GM21825 (cell line): ENCODE results near the gene PPOX.
A peak's percentile ranks its signal among the peaks of the same experiment; 100 is the strongest.

Experiments used
- ATAC-seq: cut with Tn5 transposase; IDR thresholded peaks from one replicate; pipeline ENCODE4 v1.9.1; 2021; ENCODE audit warnings: mild to moderate bottlenecking, moderate library complexity; ENCODE audit not compliant: unreplicated experiment

Gene PPOX

DNA sequence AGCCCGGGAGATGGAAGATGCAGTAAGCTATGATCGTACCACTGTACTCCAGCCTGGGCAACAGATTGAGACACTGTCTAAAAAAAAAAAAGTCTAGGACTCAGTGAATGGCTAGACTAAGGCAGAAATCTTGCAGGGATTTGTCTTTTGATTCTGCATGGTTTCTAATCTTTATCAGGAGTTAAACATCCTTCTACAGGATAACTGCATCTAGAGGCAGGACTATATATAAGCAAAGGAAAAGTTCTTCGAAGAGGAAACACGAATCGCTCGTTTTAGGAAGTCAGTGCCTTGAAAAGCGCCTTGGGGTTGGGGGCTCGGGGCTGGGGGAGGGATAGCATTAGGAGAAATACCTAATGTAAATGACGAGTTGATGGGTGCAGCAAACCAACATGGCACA is 13.1 kb upstream of the PPOX start:
- ATAC-seq, result no peak

DNA sequence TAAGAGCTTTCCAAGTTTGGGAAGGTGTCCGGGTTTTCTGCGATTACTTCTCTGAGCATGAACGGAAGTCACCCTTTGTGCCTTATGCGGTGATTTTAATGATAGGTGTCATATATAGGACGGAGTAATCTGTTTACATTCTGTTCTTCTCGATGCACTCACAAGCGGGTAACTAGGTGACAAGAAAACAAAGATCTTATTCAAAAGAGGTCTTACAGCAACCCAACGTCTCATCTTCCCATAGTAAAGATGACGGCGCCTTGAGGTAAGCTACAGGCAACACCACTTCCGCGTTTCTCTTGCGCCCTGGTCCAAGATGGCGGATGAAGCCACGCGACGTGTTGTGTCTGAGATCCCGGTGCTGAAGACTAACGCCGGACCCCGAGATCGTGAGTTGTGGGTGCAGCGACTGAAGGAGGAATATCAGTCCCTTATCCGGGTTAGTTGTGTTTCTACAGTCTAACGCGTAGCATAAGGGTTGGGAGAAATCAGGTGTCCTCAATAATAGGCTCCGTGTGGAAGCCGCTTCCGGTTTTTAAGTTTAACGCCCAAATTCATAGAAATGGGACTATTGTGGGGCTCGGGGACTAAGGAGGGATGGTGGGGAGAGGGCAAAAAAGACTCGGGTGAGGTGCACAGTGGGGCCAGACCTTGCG is 12.4 kb upstream of the PPOX start, which contains the start of gene UFC1:
Gene UFC1, plus strand, starts transcription at position 297 of the 656 bp plus-strand sequence. Its CDS starts 20 bp downstream, at position 317.
- peak; percentile 90 for ATAC-seq

DNA sequence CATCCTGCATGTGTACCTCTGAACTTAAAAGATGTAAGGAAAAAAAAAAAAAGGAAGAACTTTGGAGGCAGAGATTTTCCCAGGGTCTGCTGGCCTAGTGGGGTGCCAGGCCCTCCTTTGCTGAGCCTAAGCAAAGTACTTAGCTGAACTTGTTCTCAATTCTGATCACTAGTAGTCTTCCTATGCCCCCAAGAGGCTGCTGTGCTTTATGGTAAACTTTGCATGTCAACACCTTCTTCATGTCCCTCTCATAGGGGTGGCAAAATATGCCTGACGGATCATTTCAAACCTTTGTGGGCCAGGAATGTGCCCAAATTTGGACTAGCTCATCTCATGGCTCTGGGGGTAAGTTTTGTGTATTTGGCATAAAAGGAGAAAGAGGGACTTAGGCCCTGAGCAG is 8.4 kb upstream of the PPOX start:
- ATAC-seq, result no peak

DNA sequence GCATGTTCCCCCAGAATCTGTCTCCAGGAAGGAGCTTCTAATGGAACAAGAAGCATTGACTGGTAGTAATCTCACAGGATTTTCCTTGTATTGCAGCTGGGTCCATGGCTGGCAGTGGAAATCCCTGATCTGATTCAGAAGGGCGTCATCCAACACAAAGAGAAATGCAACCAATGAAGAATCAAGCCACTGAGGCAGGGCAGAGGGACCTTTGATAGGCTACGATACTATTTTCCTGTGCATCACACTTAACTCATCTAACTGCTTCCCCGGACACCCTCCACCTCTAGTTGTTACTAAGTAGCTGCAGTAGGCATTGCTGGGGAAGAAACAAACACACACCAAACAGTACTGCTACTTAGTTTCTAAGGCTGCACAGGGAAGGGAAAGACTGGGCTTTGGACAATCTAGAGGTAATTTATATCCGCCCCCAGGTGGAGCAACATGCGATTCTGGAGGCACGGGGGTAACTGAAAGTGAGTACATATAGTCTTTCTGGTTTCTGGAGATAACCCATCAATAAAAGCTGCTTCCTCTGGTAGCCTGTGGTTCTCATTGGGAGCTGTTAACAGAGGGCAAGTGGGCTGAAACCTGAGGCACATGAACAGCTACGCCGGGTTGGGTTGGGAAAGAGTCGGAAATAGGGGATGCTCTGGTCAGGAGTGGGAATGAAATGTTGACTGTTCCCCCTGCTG is 7.8 kb upstream of the PPOX start:
- peak; percentile 7 for ATAC-seq

DNA sequence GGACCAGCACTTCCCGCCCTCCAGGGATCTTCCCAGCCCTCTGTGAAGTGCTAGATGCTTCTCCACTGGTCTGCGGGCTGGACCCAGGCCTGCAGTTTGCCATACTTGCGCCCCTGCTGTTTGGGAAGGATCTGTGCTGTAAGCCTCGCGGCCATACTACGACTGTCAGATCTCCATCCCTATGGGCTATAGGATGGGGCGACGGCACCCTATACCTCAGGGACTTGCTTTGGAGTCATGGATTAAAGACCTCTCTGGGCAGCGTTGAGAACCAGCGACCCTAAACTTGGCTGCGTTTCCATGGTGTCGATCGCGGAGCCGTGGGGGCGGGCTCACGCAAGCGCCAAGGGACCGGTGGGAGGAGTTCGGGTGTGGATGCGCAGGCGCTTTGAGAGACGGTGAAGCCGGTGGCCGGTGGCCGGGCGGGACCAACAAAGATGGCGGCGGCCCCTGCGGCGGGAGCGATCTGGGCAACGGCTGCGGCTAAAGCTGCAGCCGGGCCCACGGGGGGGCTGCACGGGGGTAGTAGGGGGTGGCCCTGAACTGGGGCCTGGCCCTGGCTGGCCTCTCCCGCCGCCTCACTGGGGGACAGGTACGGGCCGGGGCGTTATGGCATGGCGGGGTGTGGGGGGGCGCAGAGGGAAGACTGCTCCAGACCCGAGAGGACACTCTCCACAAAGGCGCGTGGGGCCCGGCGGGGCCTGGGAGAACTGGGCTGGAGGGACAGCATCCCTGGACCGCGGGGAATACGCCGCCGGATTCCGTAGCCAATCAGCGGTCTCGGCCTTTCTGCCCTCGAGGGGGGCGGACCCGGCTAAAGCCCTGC is 6.9 kb upstream of the PPOX start, which contains the start of gene USP21:
Gene USP21, plus strand, starts transcription at position 414 of the 826 bp plus-strand sequence. CDS start 1,141 bp downstream, outside the sequence.
- peak; percentile 74 for ATAC-seq

DNA sequence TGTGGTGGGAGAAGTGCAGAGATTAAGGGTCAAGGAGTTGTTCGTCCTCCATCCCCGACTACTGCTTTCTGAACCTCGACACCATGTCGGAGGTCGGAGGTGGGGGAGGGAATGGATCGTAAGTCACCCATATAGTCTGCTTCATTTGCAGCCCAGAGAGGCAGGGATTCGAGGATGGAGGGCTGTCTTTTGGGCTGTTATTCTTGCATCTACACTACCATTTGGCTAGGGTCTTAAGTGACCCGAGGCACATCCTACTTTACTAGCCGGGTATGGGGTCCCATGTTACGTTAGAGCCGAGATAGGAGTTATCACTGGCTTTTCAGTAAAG is 6.3 kb upstream of the PPOX start:
- no peak for ATAC-seq

DNA sequence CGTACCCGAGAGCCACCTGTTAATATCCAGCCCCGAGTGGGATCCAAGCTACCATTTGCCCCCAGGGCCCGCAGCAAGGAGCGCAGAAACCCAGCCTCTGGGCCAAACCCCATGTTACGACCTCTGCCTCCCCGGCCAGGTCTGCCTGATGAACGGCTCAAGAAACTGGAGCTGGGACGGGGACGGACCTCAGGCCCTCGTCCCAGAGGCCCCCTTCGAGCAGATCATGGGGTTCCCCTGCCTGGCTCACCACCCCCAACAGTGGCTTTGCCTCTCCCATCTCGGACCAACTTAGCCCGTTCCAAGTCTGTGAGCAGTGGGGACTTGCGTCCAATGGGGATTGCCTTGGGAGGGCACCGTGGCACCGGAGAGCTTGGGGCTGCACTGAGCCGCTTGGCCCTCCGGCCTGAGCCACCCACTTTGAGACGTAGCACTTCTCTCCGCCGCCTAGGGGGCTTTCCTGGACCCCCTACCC is 5.5 kb upstream of the PPOX start:
- no peak for ATAC-seq

DNA sequence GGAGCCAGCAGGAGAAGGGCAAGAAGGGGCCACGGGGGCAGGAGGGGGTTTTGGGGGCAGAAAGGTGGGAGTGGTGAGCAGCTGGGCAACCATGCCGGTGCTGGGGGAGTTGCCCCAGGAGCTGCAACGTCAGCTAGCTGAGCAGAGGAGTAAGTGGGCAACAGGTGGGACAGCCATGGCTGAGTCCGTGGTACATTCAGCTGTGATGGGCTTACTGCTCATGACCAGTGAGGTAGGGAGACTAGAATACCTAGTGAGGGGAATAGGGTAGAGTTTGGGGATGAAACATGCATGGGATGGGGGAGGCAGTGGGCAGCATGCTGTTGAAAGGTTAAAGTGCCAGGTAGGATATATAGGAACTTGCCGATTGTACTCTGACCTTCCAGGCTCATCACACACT is 4.6 kb upstream of the PPOX start:
- ATAC-seq, result no peak

DNA sequence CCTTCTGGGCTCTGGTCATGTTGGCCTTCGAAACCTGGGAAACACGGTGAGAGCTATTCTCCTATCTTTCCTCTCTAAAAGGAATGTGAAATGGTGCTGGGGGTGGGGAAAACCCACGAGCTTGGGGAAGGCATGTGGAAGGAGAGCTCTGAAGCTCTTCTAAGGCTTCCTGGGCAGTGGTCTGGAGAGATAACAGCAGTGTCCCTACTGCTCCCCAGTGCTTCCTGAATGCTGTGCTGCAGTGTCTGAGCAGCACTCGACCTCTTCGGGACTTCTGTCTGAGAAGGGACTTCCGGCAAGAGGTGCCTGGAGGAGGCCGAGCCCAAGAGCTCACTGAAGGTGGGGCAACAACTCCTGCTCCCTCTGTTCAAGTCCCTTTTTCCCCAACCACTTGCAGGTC is 4.2 kb upstream of the PPOX start:
- no peak for ATAC-seq

DNA sequence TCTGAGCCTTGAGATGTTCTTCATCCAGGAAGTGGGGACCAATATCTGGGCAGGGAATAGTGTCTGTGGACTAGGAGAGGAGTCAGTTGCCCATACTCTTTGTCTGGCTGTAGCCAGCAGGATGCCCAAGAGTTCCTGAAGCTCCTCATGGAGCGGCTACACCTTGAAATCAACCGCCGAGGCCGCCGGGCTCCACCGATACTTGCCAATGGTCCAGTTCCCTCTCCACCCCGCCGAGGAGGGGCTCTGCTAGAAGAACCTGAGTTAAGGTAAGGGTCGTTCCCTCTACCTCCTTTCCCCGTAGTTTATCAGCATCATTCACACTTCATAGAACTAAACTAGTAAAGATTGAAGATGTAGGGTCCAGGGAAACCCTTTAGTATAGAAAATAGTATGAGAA is 3.4 kb upstream of the PPOX start:
- no peak for ATAC-seq

DNA sequence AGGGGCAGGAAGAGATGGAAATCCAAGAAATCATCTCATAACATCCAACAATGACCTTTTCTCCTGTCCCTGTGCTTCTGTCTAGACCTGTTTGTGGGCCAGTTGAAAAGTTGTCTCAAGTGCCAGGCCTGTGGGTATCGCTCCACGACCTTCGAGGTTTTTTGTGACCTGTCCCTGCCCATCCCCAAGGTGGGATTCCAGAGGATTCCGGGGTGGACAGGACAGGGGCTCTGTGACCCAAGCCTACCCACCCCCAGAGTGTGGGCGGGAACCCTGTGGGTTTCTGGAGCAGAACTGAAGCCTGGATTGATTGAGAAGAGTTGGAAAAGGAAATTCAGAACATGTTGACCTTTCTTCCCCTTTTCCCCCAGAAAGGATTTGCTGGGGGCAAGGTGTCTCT is 2.4 kb upstream of the PPOX start:
- no peak for ATAC-seq

DNA sequence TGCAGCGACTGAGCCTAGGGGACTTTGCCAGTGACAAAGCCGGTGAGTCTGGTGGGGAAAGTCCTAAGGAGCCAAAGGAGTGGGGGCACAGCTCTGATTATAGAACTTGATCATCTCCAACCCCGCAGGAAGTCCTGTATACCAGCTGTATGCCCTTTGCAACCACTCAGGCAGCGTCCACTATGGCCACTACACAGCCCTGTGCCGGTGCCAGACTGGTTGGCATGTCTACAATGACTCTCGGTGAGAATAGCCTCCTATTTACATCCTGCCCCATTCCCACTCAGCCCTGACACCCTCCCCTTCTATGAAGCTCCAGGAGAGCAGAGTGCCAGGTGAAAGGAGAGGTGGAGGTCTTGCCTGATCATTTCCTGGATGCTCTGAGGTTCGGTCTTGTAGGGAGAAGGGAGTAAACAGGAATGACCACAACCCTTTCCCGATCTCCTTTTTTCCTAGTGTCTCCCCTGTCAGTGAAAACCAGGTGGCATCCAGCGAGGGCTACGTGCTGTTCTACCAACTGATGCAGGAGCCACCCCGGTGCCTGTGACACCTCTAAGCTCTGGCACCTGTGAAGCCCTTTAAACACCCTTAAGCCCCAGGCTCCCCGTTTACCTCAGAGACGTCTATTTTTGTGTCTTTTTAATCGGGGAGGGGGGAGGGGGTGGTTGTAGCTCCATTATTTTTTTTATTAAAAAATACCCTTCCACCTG is 1.2 kb upstream of the PPOX start:
- no peak for ATAC-seq

DNA sequence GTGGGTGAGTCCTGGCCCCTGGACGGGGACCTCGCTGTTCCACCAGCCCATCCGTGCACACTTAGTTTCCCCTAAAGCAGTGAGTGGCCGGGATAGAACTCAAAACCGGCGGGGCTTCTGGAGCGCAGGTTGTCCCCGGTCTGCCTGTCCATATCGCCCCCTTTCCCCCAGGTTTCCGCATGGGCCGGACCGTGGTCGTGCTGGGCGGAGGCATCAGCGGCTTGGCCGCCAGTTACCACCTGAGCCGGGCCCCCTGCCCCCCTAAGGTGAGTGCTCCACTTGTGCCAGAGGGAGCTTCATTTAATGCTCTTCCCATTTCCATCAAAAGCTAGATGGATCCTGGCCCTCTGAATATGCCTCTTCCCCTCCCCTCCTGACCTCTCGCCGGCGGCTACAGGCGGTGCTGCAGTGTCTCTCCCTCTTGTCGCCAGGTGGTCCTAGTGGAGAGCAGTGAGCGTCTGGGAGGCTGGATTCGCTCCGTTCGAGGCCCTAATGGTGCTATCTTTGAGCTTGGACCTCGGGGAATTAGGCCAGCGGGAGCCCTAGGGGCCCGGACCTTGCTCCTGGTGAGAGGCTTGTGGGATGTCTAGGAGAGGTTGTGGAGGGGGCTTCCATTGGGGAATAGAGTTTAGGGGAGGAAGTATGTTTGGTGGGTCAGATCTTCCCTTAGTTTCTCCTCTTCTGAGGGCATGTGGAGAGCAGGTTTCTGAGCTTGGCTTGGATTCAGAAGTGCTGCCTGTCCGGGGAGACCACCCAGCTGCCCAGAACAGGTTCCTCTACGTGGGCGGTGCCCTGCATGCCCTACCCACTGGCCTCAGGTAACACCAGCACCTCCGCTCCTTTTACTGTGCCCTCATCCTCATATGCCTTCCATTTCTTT is 683 bp downstream of the PPOX start:
- ATAC-seq, result peak; percentile 3

DNA sequence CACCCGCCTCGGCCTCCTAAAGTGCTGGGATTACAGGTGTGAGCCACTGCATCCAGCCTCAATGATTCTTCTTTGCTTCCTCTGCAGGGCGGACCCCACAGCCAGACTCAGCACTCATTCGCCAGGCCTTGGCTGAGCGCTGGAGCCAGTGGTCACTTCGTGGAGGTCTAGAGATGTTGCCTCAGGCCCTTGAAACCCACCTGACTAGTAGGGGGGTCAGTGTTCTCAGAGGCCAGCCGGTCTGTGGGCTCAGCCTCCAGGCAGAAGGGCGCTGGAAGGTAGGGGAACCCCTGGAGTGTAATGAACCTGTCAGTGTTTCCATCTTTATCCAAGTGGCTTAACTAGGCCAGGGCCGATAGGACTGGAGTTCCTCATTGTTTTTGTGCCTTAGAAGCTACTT is 2.7 kb downstream of the PPOX start:
- no peak for ATAC-seq

DNA sequence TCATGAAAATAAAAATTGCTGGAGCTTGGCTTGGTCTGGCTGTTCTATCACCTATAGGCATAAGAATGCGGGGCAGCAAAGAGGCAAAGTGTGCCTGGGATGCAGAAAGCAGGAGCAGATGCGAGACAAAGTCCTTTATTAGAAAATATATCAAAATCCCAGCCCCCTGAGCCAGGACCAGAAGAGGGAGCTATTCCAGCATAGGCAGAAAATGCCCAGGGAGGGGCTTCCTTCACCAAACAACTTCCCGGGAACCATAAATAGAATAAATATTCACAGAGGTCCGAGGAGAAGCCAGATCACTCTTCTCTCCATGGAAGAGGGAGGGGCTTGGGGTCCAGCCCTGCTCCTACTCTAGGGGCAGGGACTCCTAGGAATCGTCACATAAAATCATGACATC is 5.0 kb downstream of the PPOX start:
- no peak for ATAC-seq

DNA sequence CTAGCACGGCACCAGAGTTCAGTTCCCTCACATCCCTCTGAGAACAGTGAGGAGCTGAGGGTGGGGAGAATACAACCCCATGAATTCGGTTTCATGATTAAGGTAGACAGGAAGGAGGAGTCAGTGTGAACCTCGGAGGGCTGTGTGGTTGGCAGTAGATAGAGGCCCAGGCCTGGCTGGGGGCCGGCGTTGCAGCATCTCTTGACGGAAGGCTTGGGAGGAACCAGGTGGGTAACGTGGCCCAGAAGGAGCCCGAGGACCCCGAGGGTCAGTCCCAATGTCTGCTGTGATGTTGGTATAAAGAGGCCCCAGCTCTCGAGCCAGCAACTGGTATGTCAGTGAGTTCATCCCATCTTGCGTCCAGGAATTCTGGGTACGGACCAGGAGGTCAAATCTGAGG is 5.5 kb downstream of the PPOX start:
- no peak for ATAC-seq

DNA sequence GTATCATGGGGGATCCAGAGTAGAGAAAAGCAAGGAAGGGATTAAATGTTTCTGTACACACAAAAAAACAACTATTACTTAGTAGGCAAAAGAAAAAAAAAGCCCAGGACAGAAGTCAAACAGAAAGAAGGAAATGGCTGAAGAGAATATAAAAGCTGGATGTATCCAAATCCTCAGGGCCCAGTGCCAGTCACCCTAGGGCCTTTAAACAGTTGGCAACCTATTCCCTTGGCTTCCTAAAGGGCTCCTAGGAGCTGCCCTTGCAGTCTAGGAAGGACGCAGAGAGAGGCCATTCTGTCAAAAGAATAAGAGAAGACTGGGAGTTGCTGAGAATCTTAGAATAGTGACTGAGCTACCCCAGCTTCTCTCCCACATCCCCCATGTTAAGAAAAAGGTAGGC is 6.1 kb downstream of the PPOX start:
- no peak for ATAC-seq

DNA sequence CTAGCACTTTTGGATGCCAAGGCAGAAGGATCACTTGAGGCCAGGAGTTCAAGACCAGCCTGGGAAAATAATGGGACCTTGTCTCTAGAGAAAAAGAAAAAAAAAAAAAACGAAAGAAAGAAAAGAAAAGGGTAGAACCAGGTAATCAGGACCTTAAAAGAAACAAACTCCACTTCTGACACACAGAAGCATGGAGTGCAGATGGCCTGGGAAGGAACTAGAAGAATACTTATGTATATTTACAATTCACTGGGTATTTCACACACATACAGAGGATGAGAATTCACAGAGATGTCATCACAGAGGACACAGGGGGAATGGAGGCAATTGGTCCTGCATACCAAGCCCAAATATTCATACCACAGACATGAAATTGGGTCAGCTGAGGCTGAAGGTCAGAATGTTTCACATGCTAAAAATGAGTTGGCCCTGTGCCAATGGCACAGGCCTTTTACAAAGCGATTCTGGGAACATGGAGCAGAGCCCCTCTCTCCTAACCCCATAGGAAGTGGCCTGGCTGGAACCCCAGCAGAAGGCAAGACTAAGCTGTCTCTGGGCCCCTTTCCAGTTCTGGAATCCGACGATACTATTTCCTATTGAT is 6.7 kb downstream of the PPOX start:
- no peak for ATAC-seq

DNA sequence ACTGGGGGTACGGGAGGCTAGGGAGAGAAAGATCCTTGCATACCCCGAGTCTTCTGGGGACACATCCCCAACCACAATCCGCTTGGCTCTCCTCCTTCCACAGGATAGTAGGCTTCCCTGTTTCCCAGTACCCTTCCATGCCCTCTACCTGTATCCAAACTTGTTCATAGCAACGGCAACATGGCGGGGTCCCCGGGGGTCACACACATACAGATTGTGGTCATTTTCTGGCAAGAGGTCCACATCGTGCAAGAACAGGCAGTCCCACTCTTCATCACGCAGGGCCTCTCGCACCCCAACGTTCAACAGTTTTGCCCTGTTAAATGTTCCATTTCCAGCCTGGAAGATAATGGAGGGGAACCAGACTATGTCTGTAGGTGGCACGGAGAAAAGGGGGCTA is 7.5 kb downstream of the PPOX start:
- no peak for ATAC-seq

DNA sequence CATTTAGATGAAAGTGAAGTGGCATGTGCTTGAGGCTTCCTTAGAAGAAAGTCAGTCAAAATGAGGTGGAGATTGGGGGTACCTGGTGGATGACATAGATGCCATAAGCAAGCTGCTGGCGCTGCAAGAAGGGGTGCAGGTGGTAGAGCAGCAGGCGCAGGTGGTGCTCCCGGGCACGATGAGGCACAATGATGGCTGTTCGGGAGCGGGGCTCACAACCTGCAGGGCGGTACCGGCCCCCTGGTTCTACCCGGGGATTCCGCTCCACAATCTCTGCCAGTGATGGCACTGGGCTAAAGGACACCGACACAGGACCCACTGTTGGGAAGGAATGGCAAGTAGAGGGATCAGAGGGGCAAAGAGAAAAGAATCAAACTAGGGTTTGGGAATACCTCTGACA is 8.7 kb downstream of the PPOX start:
- ATAC-seq, result no peak
